Activated CD8-positive, alpha-beta memory T cell treated with anti-CD3 and anti-CD28 coated beads for 1 hour (primary cell): ENCODE results near the gene L1TD1.
"Not testable (repeated sequence)": the region's sequence is repeated elsewhere in the genome, so short reads cannot be mapped to it uniquely, and the experiment has no call there.

Experiments
- DNase-seq, 2 donors: peaks; one replicate each; pipeline ENCODE4 v3.0.0-alpha.2; 2020; ENCODE audit warnings: low read depth in 1 of 2; ENCODE audit errors: extremely low read depth in 1 of 2

Gene L1TD1

GRCh38 chr1:62194651-62195544, at the start of gene L1TD1:
Gene L1TD1, plus strand, starts transcription at chr1:62194849. Its CDS starts 11,780 bp downstream, at chr1:62206629.
- no peak for DNase-seq

GRCh38 chr1:62159940-62160348, 34.7 kb upstream of the L1TD1 start:
- no peak for DNase-seq

- DNase-seq, result no peak
Measured at GRCh38 chr1:62161711-62162110, 32.9 kb upstream of the L1TD1 start.

- DNase-seq, result not testable (repeated sequence)
Measured at GRCh38 chr1:62170380-62170779, 24.3 kb upstream of the L1TD1 start.

- DNase-seq, result peak in 1 of 2 donors; percentile 3
Measured at GRCh38 chr1:62175568-62176179, 19.0 kb upstream of the L1TD1 start.

GRCh38 chr1:62176597-62177312, 17.9 kb upstream of the L1TD1 start:
- no peak for DNase-seq

GRCh38 chr1:62177621-62178020, 17.0 kb upstream of the L1TD1 start:
- DNase-seq, result no peak

GRCh38 chr1:62178372-62178771, 16.3 kb upstream of the L1TD1 start:
- no peak for DNase-seq

- DNase-seq, result not testable (repeated sequence)
Measured at GRCh38 chr1:62180054-62180453, 14.6 kb upstream of the L1TD1 start.

GRCh38 chr1:62180639-62181038, 14.0 kb upstream of the L1TD1 start:
- no peak for DNase-seq

GRCh38 chr1:62181532-62181931, 13.1 kb upstream of the L1TD1 start:
- DNase-seq, result no peak

GRCh38 chr1:62182157-62182556, 12.5 kb upstream of the L1TD1 start:
- not testable (repeated sequence) for DNase-seq

GRCh38 chr1:62183164-62184020, 11.3 kb upstream of the L1TD1 start:
- DNase-seq, result not testable (repeated sequence)

- no peak for DNase-seq
Measured at GRCh38 chr1:62184336-62184735, 10.3 kb upstream of the L1TD1 start.

- DNase-seq, result not testable (repeated sequence)
Measured at GRCh38 chr1:62185233-62185632, 9.4 kb upstream of the L1TD1 start.

- no peak for DNase-seq
Measured at GRCh38 chr1:62185677-62186076, 9.0 kb upstream of the L1TD1 start.

GRCh38 chr1:62187548-62187947, 7.1 kb upstream of the L1TD1 start:
- no peak for DNase-seq

- DNase-seq, result no peak
Measured at GRCh38 chr1:62188111-62188510, 6.5 kb upstream of the L1TD1 start.

GRCh38 chr1:62196086-62196690, 1.5 kb downstream of the L1TD1 start:
- DNase-seq, result no peak
